GM19463 (cell line): ENCODE measurements around the gene SLIT3.

Experiments used
- ATAC-seq: cut with Tn5 transposase; IDR thresholded peaks from one replicate; pipeline ENCODE4 v1.9.1; 2021; ENCODE audit warnings: mild to moderate bottlenecking, moderate library complexity; ENCODE audit not compliant: unreplicated experiment

Gene SLIT3

GRCh38 chr5:168847511-168848073, 453.3 kb downstream of the SLIT3 start:
- no peak for ATAC-seq

- ATAC-seq = no peak
Observed at GRCh38 chr5:168844922-168845296, 456.0 kb downstream of the SLIT3 start.

- ATAC-seq = no peak
Observed at GRCh38 chr5:168844016-168844921, 456.7 kb downstream of the SLIT3 start.

- ATAC-seq = no peak
Observed at GRCh38 chr5:168843277-168844015, 457.5 kb downstream of the SLIT3 start.

GRCh38 chr5:168842571-168843205, 458.3 kb downstream of the SLIT3 start:
- no peak for ATAC-seq

- no peak for ATAC-seq
Observed at GRCh38 chr5:168837852-168838251, 463.1 kb downstream of the SLIT3 start.

- no peak for ATAC-seq
Observed at GRCh38 chr5:168836603-168837231, 464.2 kb downstream of the SLIT3 start.

GRCh38 chr5:168833936-168834335, 467.0 kb downstream of the SLIT3 start:
- ATAC-seq = no peak

GRCh38 chr5:168833383-168833782, 467.6 kb downstream of the SLIT3 start:
- no peak for ATAC-seq

- no peak for ATAC-seq
Observed at GRCh38 chr5:168832308-168832707, 468.6 kb downstream of the SLIT3 start.

- ATAC-seq = no peak
Observed at GRCh38 chr5:168831383-168831782, 469.6 kb downstream of the SLIT3 start.

GRCh38 chr5:168830833-168831232, 470.1 kb downstream of the SLIT3 start:
- ATAC-seq = no peak

- no peak for ATAC-seq
Observed at GRCh38 chr5:168829922-168830417, 471.0 kb downstream of the SLIT3 start.

GRCh38 chr5:168829044-168829443, 471.9 kb downstream of the SLIT3 start:
- ATAC-seq = no peak

GRCh38 chr5:168827636-168828035, 473.3 kb downstream of the SLIT3 start:
- ATAC-seq = no peak

- no peak for ATAC-seq
Observed at GRCh38 chr5:168826246-168826725, 474.7 kb downstream of the SLIT3 start.

GRCh38 chr5:168822745-168823281, 478.1 kb downstream of the SLIT3 start:
- ATAC-seq = no peak

GRCh38 chr5:168822248-168822744, 478.6 kb downstream of the SLIT3 start:
- ATAC-seq = no peak

GRCh38 chr5:168820874-168821273, 480.1 kb downstream of the SLIT3 start:
- ATAC-seq = no peak
